ENCODE results near the gene NPPB.

GRCh38 chr1:11879311-11880180 lies 20.8 kb upstream of the NPPB start:
- TF ChIP-seq CTCF (conservative IDR thresholded peaks at IDR 0.05): no peak
- TF ChIP-seq ZFX (IDR thresholded peaks at IDR 0.05): no peak
